Measurements from ENCODE around the gene STK33.

The STK33 gene

GRCh38 chr11:8373519-8374432 is 220.3 kb downstream of the STK33 start:
- no peak for DNase-seq (ENCODE audit: low read depth in 2 of 2)

GRCh38 chr11:8372641-8373381 is 221.2 kb downstream of the STK33 start:
- no peak for DNase-seq (ENCODE audit: low read depth in 2 of 2)

GRCh38 chr11:8371516-8371884 is 222.5 kb downstream of the STK33 start:
- no peak for DNase-seq (ENCODE audit: low read depth in 2 of 2)

GRCh38 chr11:8370812-8371515 is 223.1 kb downstream of the STK33 start:
- DNase-seq (ENCODE audit: low read depth in 2 of 2), result no peak

GRCh38 chr11:8369592-8370205 is 224.3 kb downstream of the STK33 start:
- DNase-seq (ENCODE audit: low read depth in 2 of 2), result no peak

- DNase-seq (ENCODE audit: low read depth in 2 of 2), result no peak
Measured at GRCh38 chr11:8368772-8369171, 225.3 kb downstream of the STK33 start.

GRCh38 chr11:8368194-8368593 is 225.8 kb downstream of the STK33 start:
- no peak for DNase-seq (ENCODE audit: low read depth in 2 of 2)

- no peak for DNase-seq (ENCODE audit: low read depth in 2 of 2)
Measured at GRCh38 chr11:8366316-8366715, 227.7 kb downstream of the STK33 start.

GRCh38 chr11:8365216-8365941 is 228.6 kb downstream of the STK33 start:
- DNase-seq (ENCODE audit: low read depth in 2 of 2), result no peak

- DNase-seq (ENCODE audit: low read depth in 2 of 2), result no peak
Measured at GRCh38 chr11:8363921-8364320, 230.1 kb downstream of the STK33 start.

GRCh38 chr11:8362899-8363298 is 231.1 kb downstream of the STK33 start:
- no peak for DNase-seq (ENCODE audit: low read depth in 2 of 2)

GRCh38 chr11:8362491-8362890 is 231.5 kb downstream of the STK33 start:
- no peak for DNase-seq (ENCODE audit: low read depth in 2 of 2)

- DNase-seq (ENCODE audit: low read depth in 2 of 2), result no peak
Measured at GRCh38 chr11:8361664-8362210, 232.3 kb downstream of the STK33 start.

GRCh38 chr11:8361206-8361605 is 232.8 kb downstream of the STK33 start:
- no peak for DNase-seq (ENCODE audit: low read depth in 2 of 2)

GRCh38 chr11:8360086-8360828 is 233.8 kb downstream of the STK33 start:
- DNase-seq (ENCODE audit: low read depth in 2 of 2), result no peak

GRCh38 chr11:8359521-8359920 is 234.5 kb downstream of the STK33 start:
- DNase-seq (ENCODE audit: low read depth in 2 of 2), result no peak

- DNase-seq (ENCODE audit: low read depth in 2 of 2), result no peak
Measured at GRCh38 chr11:8357891-8358566, 236.0 kb downstream of the STK33 start.

- DNase-seq (ENCODE audit: low read depth in 2 of 2), result no peak
Measured at GRCh38 chr11:8357505-8357888, 236.5 kb downstream of the STK33 start.

GRCh38 chr11:8356721-8357504 is 237.1 kb downstream of the STK33 start:
- DNase-seq (ENCODE audit: low read depth in 2 of 2), result no peak
